ENCODE measurements around the gene TNXB.
"Not testable (repeated sequence)": the region's sequence is repeated elsewhere in the genome, so short reads cannot be mapped to it uniquely, and the experiment has no call there.

Gene TNXB

DNA sequence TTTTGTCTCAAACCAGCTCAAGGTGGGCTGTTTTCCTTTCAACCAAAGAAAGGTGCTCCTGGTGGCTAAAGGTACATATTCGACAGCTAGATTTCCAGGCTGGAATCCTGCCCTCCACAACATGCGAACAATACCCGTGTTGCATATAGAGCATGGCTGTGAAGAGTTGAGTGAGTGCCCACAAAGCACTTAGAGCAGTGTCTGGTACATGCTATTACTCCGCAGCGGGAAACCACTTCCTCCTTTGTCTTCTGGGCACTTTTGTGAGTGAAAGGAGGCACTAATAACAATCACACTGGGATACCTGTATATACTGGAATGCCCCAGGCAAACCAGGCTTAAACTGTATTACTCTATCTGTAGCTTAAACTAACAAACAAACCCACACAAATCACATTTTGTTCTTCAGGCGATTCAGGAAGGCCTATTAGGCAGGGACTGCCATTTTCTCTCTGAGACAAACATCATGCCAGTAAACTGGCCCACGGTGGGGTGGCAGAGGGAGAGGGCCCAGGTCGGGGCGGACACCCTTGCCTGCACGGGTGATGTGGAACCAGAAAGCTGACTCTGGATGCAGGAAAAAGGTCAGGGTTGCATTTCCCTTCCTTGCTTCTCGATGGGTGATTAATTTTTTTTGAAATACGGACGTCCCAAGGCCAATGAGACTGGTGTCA is 104.1 kb downstream of the TNXB start:
- not testable (repeated sequence) for DNase-seq (ENCODE audit: low read depth in 2 of 2)

GRCh38 chr6:32004393-32004792 is 104.7 kb downstream of the TNXB start:
- DNase-seq (ENCODE audit: low read depth in 2 of 2) = not testable (repeated sequence)

DNA sequence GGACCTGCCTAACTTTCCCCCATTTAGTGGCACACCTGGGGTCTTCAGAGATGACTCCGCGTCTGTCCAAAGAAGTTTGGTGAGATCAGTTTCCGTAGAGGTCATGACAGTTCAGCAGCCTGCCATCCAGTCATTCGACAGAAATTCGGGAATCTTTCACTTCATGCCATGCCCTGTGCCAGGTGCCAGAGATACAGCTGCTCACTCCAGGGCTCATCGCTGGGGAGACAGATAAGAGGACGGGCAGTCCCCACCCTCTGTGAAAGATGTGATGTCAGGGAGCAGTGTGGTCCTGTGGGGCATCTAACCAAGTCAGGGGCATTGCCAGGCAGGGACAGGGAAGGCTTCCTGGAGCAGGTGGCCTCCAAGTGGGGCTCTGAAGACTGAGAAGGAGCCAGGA is 105.8 kb downstream of the TNXB start:
- not testable (repeated sequence) for DNase-seq (ENCODE audit: low read depth in 2 of 2)

GRCh38 chr6:32002546-32003268 is 106.4 kb downstream of the TNXB start:
- not testable (repeated sequence) for DNase-seq (ENCODE audit: low read depth in 2 of 2)

- DNase-seq (ENCODE audit: low read depth in 2 of 2) = not testable (repeated sequence)
These were observed 112.8 kb downstream of the TNXB start for GRCh38 chr6:31996385-31996784.

DNA sequence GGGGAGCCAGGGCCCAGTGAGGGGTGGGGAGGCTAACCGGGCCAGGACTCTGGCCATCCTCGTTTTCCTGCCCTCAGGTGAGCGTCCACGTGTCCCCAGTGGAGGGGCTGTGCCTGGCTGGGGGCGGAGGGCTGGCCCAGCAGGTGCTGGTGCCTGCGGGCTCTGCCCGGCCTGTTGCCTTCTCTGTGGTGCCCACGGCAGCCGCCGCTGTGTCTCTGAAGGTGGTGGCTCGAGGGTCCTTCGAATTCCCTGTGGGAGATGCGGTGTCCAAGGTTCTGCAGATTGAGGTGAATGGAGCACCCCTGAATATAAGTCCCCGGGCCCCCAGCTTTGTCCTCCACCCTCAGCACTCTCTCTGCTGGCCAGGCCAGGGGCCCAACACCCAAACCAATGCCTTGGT is 114.7 kb downstream of the TNXB start:
- not testable (repeated sequence) for DNase-seq (ENCODE audit: low read depth in 2 of 2)

All from stimulated activated CD8-positive, alpha-beta memory T cell treated with anti-CD3 and anti-CD28 coated beads, Interleukin-15, amount 100 ng/mL, for 4 hours (primary cell).